IMR-90 (cell line): ENCODE measurements around the gene TMED10. TPM values are rescaled to one million over a fixed set of nuclear protein-coding genes. Genes with fewer than 3 reads are reported as not detected.

Experiments
- ATAC-seq: fragments of 200-7000 bp; cut with Tn5 transposase; 2 replicates; pipeline ENCODE4 v1.9.1; 2020; ENCODE audit warnings: low read depth, mild to moderate bottlenecking, moderate library complexity
- BruUV-seq: library from RNA; stranded (reverse); fragments of 400-500 nt; replicated peaks from 2 replicates; lab custom pipeline; 2021; lab: Mats Ljungman, UMichigan
- CTCF ChIA-PET: fragments of 300-600 bp; formaldehyde crosslinking; extraction: SDS; loops from one replicate; lab custom pipeline; 2021; ENCODE audit warnings: antibody characterized with exemption; lab: Yijun Ruan, JAX
- POLR2A ChIA-PET: fragments of 300-600 bp; sonication (Branson Sonifier 250); formaldehyde crosslinking; loops from one replicate; lab custom pipeline; 2022; ENCODE audit warnings: antibody characterized with exemption; ENCODE audit not compliant: unreplicated experiment; lab: Charles Lee
- DNase-seq: peaks from one replicate; pipeline ENCODE4 v3.0.0; 2013
- H2AFZ ChIP-seq: replicated peaks from 2 replicates; pipeline ENCODE3; 2013; ENCODE audit warnings: low read length, mild to moderate bottlenecking; ENCODE audit not compliant: poor library complexity
- H2AK5ac ChIP-seq: 2 replicates; pipeline ENCODE4 v1.6.1; 2013; ENCODE audit warnings: low read depth, low read length, inconsistent platforms
- H2AK9ac ChIP-seq: replicated peaks from 2 replicates; pipeline ENCODE3; 2013; ENCODE audit warnings: mild to moderate bottlenecking, low read depth, low read length, moderate library complexity; ENCODE audit not compliant: poor library complexity
- H2BK120ac ChIP-seq: 2 replicates; pipeline ENCODE4 v1.6.1; 2013; ENCODE audit warnings: low read depth, low read length, inconsistent platforms
- H2BK15ac ChIP-seq: 3 replicates; pipeline ENCODE4 v1.6.1; 2013; ENCODE audit warnings: low read depth, low read length, inconsistent platforms
- H2BK20ac ChIP-seq: 2 replicates; pipeline ENCODE4 v1.6.1; 2013; ENCODE audit warnings: low read depth, mild to moderate bottlenecking, inconsistent platforms, low read length, moderate library complexity
- H2BK5ac ChIP-seq: 2 replicates; pipeline ENCODE4 v1.6.1; 2013; ENCODE audit warnings: mild to moderate bottlenecking, low read depth, low read length, inconsistent platforms; ENCODE audit not compliant: poor library complexity, severe bottlenecking
- H3K14ac ChIP-seq: replicated peaks from 2 replicates; pipeline ENCODE4 v1.6.1; 2013; ENCODE audit warnings: low read depth, low read length, inconsistent platforms
- H3K18ac ChIP-seq: 2 replicates; pipeline ENCODE4 v1.6.1; 2013; ENCODE audit warnings: low read depth, low read length, control low read depth
- H3K23ac ChIP-seq: 2 replicates; pipeline ENCODE4 v1.6.1; 2013; ENCODE audit warnings: low read depth, low read length, inconsistent platforms
- H3K27ac ChIP-seq: 2 replicates; pipeline ENCODE4 v1.5.1; 2013; ENCODE audit warnings: mild to moderate bottlenecking, control low read depth, low read length; ENCODE audit not compliant: insufficient read depth
- H3K27me3 ChIP-seq: 2 replicates; pipeline ENCODE4 v1.6.1; 2013; ENCODE audit warnings: low read length; ENCODE audit not compliant: control insufficient read depth, insufficient read depth
- H3K36me3 ChIP-seq: 2 replicates; pipeline ENCODE4 v1.6.1; 2013; ENCODE audit warnings: low read length, mixed read lengths; ENCODE audit not compliant: control insufficient read depth, insufficient read depth
- H3K4ac ChIP-seq: 2 replicates; pipeline ENCODE4 v1.6.1; 2013; ENCODE audit warnings: low read depth, low read length, inconsistent platforms
- H3K4me1 ChIP-seq: 2 replicates; pipeline ENCODE4 v1.6.1; 2013; ENCODE audit warnings: low read length, mixed read lengths; ENCODE audit not compliant: control insufficient read depth, insufficient read depth
- H3K4me2 ChIP-seq: 2 replicates; pipeline ENCODE4 v1.6.1; 2013; ENCODE audit warnings: low read depth, mild to moderate bottlenecking, control low read depth, low read length, moderate library complexity
- H3K4me3 ChIP-seq: 2 replicates; pipeline ENCODE4 v1.5.1; 2013; ENCODE audit warnings: low read depth, mild to moderate bottlenecking, control low read depth, low read length, moderate library complexity; ENCODE audit not compliant: insufficient read depth
- H3K56ac ChIP-seq: 2 replicates; pipeline ENCODE4 v1.6.1; 2013; ENCODE audit warnings: low read length, inconsistent platforms; ENCODE audit not compliant: insufficient read depth; ENCODE audit errors: extremely low read depth
- H3K79me1 ChIP-seq, 2 experiments: 2 replicates each; pipeline ENCODE4 v1.6.1; 2013; ENCODE audit warnings: low read length in 2 of 2, inconsistent platforms in 1 of 2, low read depth in 1 of 2
- H3K9ac ChIP-seq: 2 replicates; pipeline ENCODE4 v1.6.1; 2013; ENCODE audit warnings: low read depth, low read length, control low read depth
- H3K9me1 ChIP-seq: 2 replicates; pipeline ENCODE4 v1.6.1; 2013; ENCODE audit warnings: low read length, inconsistent platforms; ENCODE audit not compliant: insufficient read depth
- H3K9me3 ChIP-seq: 2 replicates; pipeline ENCODE4 v1.6.1; 2013; ENCODE audit warnings: low read length; ENCODE audit not compliant: control insufficient read depth, insufficient read depth
- H4K20me1 ChIP-seq: 2 replicates; pipeline ENCODE4 v1.6.1; 2013; ENCODE audit warnings: low read length, inconsistent platforms; ENCODE audit not compliant: insufficient read depth
- H4K5ac ChIP-seq: 2 replicates; pipeline ENCODE4 v1.6.1; 2013; ENCODE audit warnings: mild to moderate bottlenecking, low read depth, low read length, control low read depth
- H4K8ac ChIP-seq, 2 experiments: 2 replicates each; pipeline ENCODE4 v1.6.1; 2013; ENCODE audit warnings: low read depth in 2 of 2, low read length in 2 of 2, control low read depth in 1 of 2, inconsistent platforms in 1 of 2
- H4K91ac ChIP-seq: 2 replicates; pipeline ENCODE4 v1.6.1; 2013; ENCODE audit warnings: low read depth, low read length, inconsistent platforms; ENCODE audit not compliant: insufficient read depth
- BHLHE40 ChIP-seq: fragments of 150-350 bp; IDR thresholded peaks from 2 replicates; pipeline ENCODE4 v1.6.1; 2016; ENCODE audit warnings: mild to moderate bottlenecking, low read depth, low read length
- CEBPB ChIP-seq: IDR thresholded peaks from 2 replicates; pipeline ENCODE4 v1.6.1; 2012; ENCODE audit warnings: low read depth, low read length, improper control_type of control experiment
- CHD1 ChIP-seq: IDR thresholded peaks from 2 replicates; pipeline ENCODE4 v1.6.1; 2012; ENCODE audit warnings: low read depth, low read length, improper control_type of control experiment
- CTCF ChIP-seq: conservative IDR thresholded peaks from 2 replicates; pipeline ENCODE4 v1.5.1; 2012; ENCODE audit warnings: mild to moderate bottlenecking, low read depth, low read length, improper control_type of control experiment
- ELK1 ChIP-seq: fragments of 150-350 bp; IDR thresholded peaks from 2 replicates; pipeline ENCODE4 v1.6.1; 2016; ENCODE audit warnings: low read depth, mild to moderate bottlenecking, low read length, moderate library complexity, borderline replicate concordance
- FOS ChIP-seq: fragments of 150-350 bp; IDR thresholded peaks from 2 replicates; pipeline ENCODE4 v1.6.1; 2016; ENCODE audit warnings: low read depth, low read length
- MAFK ChIP-seq: IDR thresholded peaks from 2 replicates; pipeline ENCODE4 v1.6.1; 2012; ENCODE audit warnings: low read depth, low read length, improper control_type of control experiment
- MAZ ChIP-seq: IDR thresholded peaks from 2 replicates; pipeline ENCODE4 v1.6.1; 2012; ENCODE audit warnings: low read depth, mild to moderate bottlenecking, low read length, improper control_type of control experiment, moderate library complexity, borderline replicate concordance
- MXI1 ChIP-seq: IDR thresholded peaks from 2 replicates; pipeline ENCODE4 v1.6.1; 2012; ENCODE audit warnings: low read depth, mild to moderate bottlenecking, low read length, moderate library complexity, borderline replicate concordance
- POLR2A ChIP-seq: IDR thresholded peaks from 2 replicates; pipeline ENCODE4 v1.6.1; 2012; ENCODE audit warnings: mild to moderate bottlenecking, low read depth, low read length
- RAD21 ChIP-seq: IDR thresholded peaks from 2 replicates; pipeline ENCODE4 v1.6.1; 2012; ENCODE audit warnings: low read length, improper control_type of control experiment
- RCOR1 ChIP-seq: IDR thresholded peaks from 2 replicates; pipeline ENCODE4 v1.6.1; 2012; ENCODE audit warnings: mild to moderate bottlenecking, low read length, improper control_type of control experiment; ENCODE audit not compliant: insufficient replicate concordance
- RFX5 ChIP-seq: IDR thresholded peaks from 2 replicates; pipeline ENCODE4 v1.8.0; 2012; ENCODE audit warnings: low read depth, mild to moderate bottlenecking, low read length, moderate library complexity
- USF2 ChIP-seq: fragments of 150-350 bp; IDR thresholded peaks from 2 replicates; pipeline ENCODE4 v1.6.1; 2017; ENCODE audit warnings: mild to moderate bottlenecking, antibody characterized with exemption, low read length, low read depth
- WGBS, 2 experiments: methylation state at CpG; one replicate each; pipeline versions ENCODE4 v1.1.5 to v1.1.7; 2013; ENCODE audit warnings: missing lambda C conversion rate in 2 of 2; ENCODE audit not compliant: insufficient read length in 1 of 2; ENCODE audit errors: extremely low coverage in 2 of 2; 5-methylcytosine and 5-hydroxymethylcytosine counted together
- dilution Hi-C: fragments of 300-500 bp; cut with HindIII; formaldehyde crosslinking; loops from one replicate; pipeline ENCODE4 v1.14.3; 2018; ENCODE audit warnings: low sequenced_read_pairs; ENCODE audit not compliant: unreplicated experiment
- in situ Hi-C: fragments of 300-500 bp; cut with MboI; formaldehyde crosslinking; loops from 3 replicates; pipeline ENCODE4 v1.14.3; 2019; ENCODE audit warnings: low sequenced_read_pairs, inconsistent platforms, mixed read lengths
- intact Hi-C: fragments of 100-400 bp; cut with micrococcal nuclease; formaldehyde crosslinking; loops from 2 replicates; pipeline ENCODE4 v1.10.0; 2022
- polyA plus RNA-seq, 3 experiments: library from polyadenylated mRNA; depleted of rRNA; stranded (reverse); fragments of >200 nt; gene quantifications; 2 replicates each; pipeline ENCODE4 v1.2.3, GENCODE V29; 2012; ENCODE audit warnings: low replicate concordance in 1 of 3
- total RNA-seq: library from RNA; depleted of rRNA; stranded (reverse); fragments of >200 nt; gene quantifications from 2 replicates; pipeline ENCODE4 v1.2.3, GENCODE V29; 2012

TMED10 gene
- total and polyA plus RNA-seq, 2 of the 4 experiments (the other 2 are of a cell fraction) = 254 to 441 TPM

- no peak overlapping the region for H4K91ac ChIP-seq
- H3K56ac ChIP-seq = no peak overlapping the region
- no peak overlapping the region for H4K5ac ChIP-seq
- ChIA-PET POLR2A (interaction anchor here (0.6 kb wide), 2 partner anchors 16 to 298 kb away, joined by 3 to 4 read pairs; no protein-coding TSS in a partner anchor), CTCF (interaction anchor here (0.6 to 0.8 kb wide), 3 partner anchors 54 to 71 kb away, joined by 3 to 5 read pairs (median 3); no protein-coding TSS in a partner anchor)
- H3K9me3 ChIP-seq = no peaks in the 10 kb centered on the region
- peaks cover 12% of the 10 kb centered on the region for H3K9me1 ChIP-seq
- 0 out of 2 replicates have a peak overlapping the region, but pooled peaks have one; percentile 14 for H2BK120ac ChIP-seq
- TF ChIP-seq MAZ = no peak
- TF ChIP-seq CEBPB = no peak
- no peak for TF ChIP-seq ELK1
- TF ChIP-seq MXI1 = no peak
- no peak for TF ChIP-seq BHLHE40
- TF ChIP-seq RFX5 = no peak
- no peak for TF ChIP-seq USF2
- no peak for TF ChIP-seq CTCF
- no peak for TF ChIP-seq RAD21
- TF ChIP-seq MAFK = no peak
- TF ChIP-seq POLR2A = no peak
- no peak for TF ChIP-seq FOS
- TF ChIP-seq CHD1 = no peak
- no peak for TF ChIP-seq RCOR1
- ATAC-seq (no peak), DNase-seq (no peak)
- no peaks in the 10 kb centered on the region for H3K36me3 ChIP-seq
- no peak overlapping the region for H3K4me3 ChIP-seq
- BruUV-seq = no TSS peak
- H2AFZ ChIP-seq = no peak overlapping the region
- dilution Hi-C loops (no loop called here), intact Hi-C loops (no loop called here), in situ Hi-C loops (no loop called here)
- no peak overlapping the region for H3K9ac ChIP-seq
- H2BK15ac ChIP-seq = 0 out of 3 replicates have a peak overlapping the region, but pooled peaks have one; percentile 68
- no peak overlapping the region for H3K23ac ChIP-seq
- no peak overlapping the region for H2BK5ac ChIP-seq
- H3K4me1 ChIP-seq = peaks cover 13% of the 10 kb centered on the region
- H3K27me3 ChIP-seq = no peaks in the 10 kb centered on the region
- no peak overlapping the region for H3K4me2 ChIP-seq
- no peaks in the 10 kb centered on the region for H4K20me1 ChIP-seq
- H3K27ac ChIP-seq = no peak overlapping the region
- H3K14ac ChIP-seq = 0 out of 2 replicates have a peak overlapping the region, but pooled peaks have one; percentile 57
- H3K79me1 ChIP-seq = no peaks in the 10 kb centered on the region
- H2AK5ac ChIP-seq = no peak overlapping the region
- no CpG with 5 or more reads among the region's 1 CpG for WGBS, 2 experiments
- H2BK20ac ChIP-seq = no peak overlapping the region
- 0 out of 2 replicates have a peak overlapping the region, but pooled peaks have one; percentile 42 for H3K18ac ChIP-seq
- 0 out of 4 replicates have a peak overlapping the region, but pooled peaks of 1 of the 2 experiments have one; percentile 47 for H4K8ac ChIP-seq
- H3K4ac ChIP-seq = no peak overlapping the region
- H2AK9ac ChIP-seq = no peak overlapping the region
These were observed 5.1 kb upstream of the TMED10 start for GRCh38 chr14:75181293-75182062.
